H9 (cell line): ENCODE results near the gene RAB26. TPM values are rescaled to one million over a fixed set of nuclear protein-coding genes. Genes with fewer than 3 reads are reported as not detected.
"Not testable (repeated sequence)": the region's sequence is repeated elsewhere in the genome, so short reads cannot be mapped to it uniquely, and the experiment has no call there.

Experiments used
- DNase-seq: peaks from one replicate; pipeline ENCODE4 v3.0.0-alpha.2; 2017
- H2AFZ ChIP-seq: one replicate; pipeline ENCODE4 v1.6.1; 2013; ENCODE audit warnings: mild to moderate bottlenecking, low read length, control low read depth, moderate library complexity
- H2AK5ac ChIP-seq: 2 replicates; pipeline ENCODE4 v1.6.1; 2013; ENCODE audit warnings: low read length, control low read depth, mixed read lengths; ENCODE audit not compliant: insufficient read length
- H2BK120ac ChIP-seq: one replicate; pipeline ENCODE4 v1.6.1; 2013; ENCODE audit warnings: low read depth, mild to moderate bottlenecking, low read length, control low read depth, inconsistent platforms; ENCODE audit not compliant: poor library complexity, severe bottlenecking
- H2BK12ac ChIP-seq: 2 replicates; pipeline ENCODE4 v1.6.1; 2013; ENCODE audit warnings: low read length, control low read depth, mixed read lengths, low read depth; ENCODE audit not compliant: insufficient read length
- H2BK15ac ChIP-seq: 2 replicates; pipeline ENCODE4 v1.6.1; 2013; ENCODE audit warnings: low read depth, low read length, control low read depth
- H2BK20ac ChIP-seq: one replicate; pipeline ENCODE4 v1.6.1; 2013; ENCODE audit warnings: low read depth, mild to moderate bottlenecking, low read length, control low read depth, inconsistent platforms; ENCODE audit not compliant: poor library complexity, severe bottlenecking
- H2BK5ac ChIP-seq: 2 replicates; pipeline ENCODE4 v1.6.1; 2013; ENCODE audit warnings: low read length, control low read depth, mixed read lengths; ENCODE audit not compliant: insufficient read length
- H3K14ac ChIP-seq: 2 replicates; pipeline ENCODE4 v1.6.1; 2013; ENCODE audit warnings: low read length, control low read depth; ENCODE audit not compliant: insufficient read depth
- H3K18ac ChIP-seq: 2 replicates; pipeline ENCODE4 v1.6.1; 2013; ENCODE audit warnings: low read depth, mild to moderate bottlenecking, mixed read lengths, low read length, control low read depth; ENCODE audit not compliant: insufficient read length
- H3K23ac ChIP-seq: 2 replicates; pipeline ENCODE4 v1.6.1; 2013; ENCODE audit warnings: low read length, control low read depth, mixed read lengths, low read depth; ENCODE audit not compliant: insufficient read length
- H3K23me2 ChIP-seq: 2 replicates; pipeline ENCODE4 v1.6.1; 2013; ENCODE audit warnings: low read depth, mild to moderate bottlenecking, mixed read lengths, low read length, control low read depth; ENCODE audit not compliant: insufficient read length, poor library complexity, severe bottlenecking
- H3K27ac ChIP-seq: 2 replicates; pipeline ENCODE4 v1.5.1; 2013; ENCODE audit warnings: low read length, control low read depth, mixed read lengths, low read depth; ENCODE audit not compliant: insufficient read length
- H3K27me3 ChIP-seq: 2 replicates; pipeline ENCODE4 v1.6.1; 2013; ENCODE audit warnings: low read length, control low read depth, inconsistent platforms; ENCODE audit not compliant: insufficient read depth
- H3K4ac ChIP-seq: 2 replicates; pipeline ENCODE4 v1.6.1; 2013; ENCODE audit warnings: low read depth, mild to moderate bottlenecking, control low read depth, inconsistent platforms, low read length, moderate library complexity
- H3K4me1 ChIP-seq: 2 replicates; pipeline ENCODE4 v1.6.1; 2013; ENCODE audit warnings: low read length, control low read depth, inconsistent platforms; ENCODE audit not compliant: insufficient read depth
- H3K4me2 ChIP-seq: 2 replicates; pipeline ENCODE4 v1.6.1; 2013; ENCODE audit warnings: low read length, control low read depth, mixed read lengths; ENCODE audit not compliant: insufficient read length, insufficient read depth
- H3K56ac ChIP-seq: 2 replicates; pipeline ENCODE4 v1.6.1; 2013; ENCODE audit warnings: low read depth, mild to moderate bottlenecking, mixed read lengths, low read length, control low read depth; ENCODE audit not compliant: insufficient read length
- H3K79me1 ChIP-seq: 2 replicates; pipeline ENCODE4 v1.6.1; 2013; ENCODE audit warnings: low read depth, mild to moderate bottlenecking, moderate library complexity, low read length, control low read depth, inconsistent platforms; ENCODE audit not compliant: insufficient read depth, poor library complexity, severe bottlenecking
- H3K79me2 ChIP-seq: 2 replicates; pipeline ENCODE4 v1.6.1; 2013; ENCODE audit warnings: low read length, control low read depth, inconsistent platforms; ENCODE audit not compliant: insufficient read depth
- H3K9ac ChIP-seq: 2 replicates; pipeline ENCODE4 v1.6.1; 2013; ENCODE audit warnings: low read length, control low read depth, mixed read lengths; ENCODE audit not compliant: insufficient read length; ENCODE audit errors: extremely low read depth
- H3K9me3 ChIP-seq: one replicate; pipeline ENCODE4 v1.6.1; 2013; ENCODE audit warnings: low read depth, low read length, inconsistent platforms; ENCODE audit not compliant: control insufficient read depth
- H3T11ph ChIP-seq: one replicate; pipeline ENCODE4 v1.6.1; 2013; ENCODE audit warnings: mild to moderate bottlenecking, low read length, control low read depth, inconsistent platforms
- H4K20me1 ChIP-seq: one replicate; pipeline ENCODE4 v1.6.1; 2013; ENCODE audit not compliant: control insufficient read depth, insufficient read length, insufficient read depth
- H4K5ac ChIP-seq: 2 replicates; pipeline ENCODE4 v1.6.1; 2013; ENCODE audit warnings: low read depth, mild to moderate bottlenecking, mixed read lengths, low read length, control low read depth; ENCODE audit not compliant: insufficient read length
- H4K8ac ChIP-seq: replicated peaks from 2 replicates; pipeline ENCODE4 v1.6.1; 2013; ENCODE audit warnings: low read length, control low read depth, mixed read lengths, low read depth; ENCODE audit not compliant: insufficient read length
- H4K91ac ChIP-seq: 2 replicates; pipeline ENCODE4 v1.6.1; 2013; ENCODE audit warnings: low read depth, mild to moderate bottlenecking, moderate library complexity, mixed read lengths, low read length, control low read depth; ENCODE audit not compliant: insufficient read length
- H3K27ac Mint-ChIP-seq, 3 experiments: 2 replicates in 2 of 3; 3 replicates in 1 of 3; pipeline ENCODE4 v1.8.0; 2020 to 2021; ENCODE audit warnings: mixed read lengths in 3 of 3, mild to moderate bottlenecking in 1 of 3, moderate library complexity in 1 of 3
- H3K27me3 Mint-ChIP-seq: 2 replicates; pipeline ENCODE4 v1.8.0; 2021; ENCODE audit warnings: low read depth, mild to moderate bottlenecking, moderate library complexity, mixed read lengths
- H3K36me3 Mint-ChIP-seq, 3 experiments: 2 replicates in 2 of 3; 3 replicates in 1 of 3; pipeline ENCODE4 v1.8.0; 2020 to 2021; ENCODE audit warnings: low read depth in 3 of 3, mixed read lengths in 3 of 3; ENCODE audit not compliant: insufficient read depth in 1 of 3
- H3K4me1 Mint-ChIP-seq, 2 experiments: 2 replicates each; pipeline ENCODE4 v1.8.0; 2020; ENCODE audit warnings: mixed read lengths in 2 of 2
- H3K4me3 Mint-ChIP-seq, 2 experiments: 2 replicates in 1 of 2; 3 replicates in 1 of 2; pipeline ENCODE4 v1.8.0; 2020 to 2021; ENCODE audit warnings: mild to moderate bottlenecking in 2 of 2, mixed read lengths in 2 of 2, moderate library complexity in 1 of 2
- H3K9me3 Mint-ChIP-seq, 2 experiments: 2 replicates in 1 of 2; 3 replicates in 1 of 2; pipeline ENCODE4 v1.8.0; 2020; ENCODE audit warnings: mild to moderate bottlenecking in 2 of 2, mixed read lengths in 2 of 2, moderate library complexity in 1 of 2
- WGBS: extraction: QIAGEN DNeasy Blood & Tissue Kit; methylation state at CpG from one replicate; pipeline ENCODE4 v1.1.7; 2013; ENCODE audit warnings: missing lambda C conversion rate, low lambda C conversion rate, mixed read lengths; ENCODE audit not compliant: insufficient read length; ENCODE audit errors: extremely low coverage; 5-methylcytosine and 5-hydroxymethylcytosine counted together
- total RNA-seq: library from RNA; stranded (reverse); gene quantifications from 2 replicates; pipeline ENCODE4 v1.2.1, GENCODE V29; 2021

The RAB26 gene
- total RNA-seq, 1 experiment from 2014 or later, result 2.4 TPM

GRCh38 chr16:2127630-2128280, 20.7 kb upstream of the RAB26 start:
- WGBS, result no CpG with 5 or more reads among the region's 3 CpGs
- H3K27ac ChIP-seq, H2BK15ac ChIP-seq: not testable (repeated sequence)

GRCh38 chr16:2129251-2129650, 19.2 kb upstream of the RAB26 start:
- not testable (repeated sequence) for H4K5ac ChIP-seq, H2AFZ ChIP-seq, H3K27me3 ChIP-seq, H3K56ac ChIP-seq, H2AK5ac ChIP-seq, H3K36me3 Mint-ChIP-seq, H4K91ac ChIP-seq, H3K79me2 ChIP-seq, H3K23me2 ChIP-seq, H3K79me1 ChIP-seq, H2BK5ac ChIP-seq, H3K9me3 Mint-ChIP-seq, H3K27ac ChIP-seq, H4K20me1 ChIP-seq, H3K14ac ChIP-seq, H3K4me3 Mint-ChIP-seq, DNase-seq, H3K27ac Mint-ChIP-seq, H2BK20ac ChIP-seq, H3K18ac ChIP-seq, H2BK15ac ChIP-seq, H2BK120ac ChIP-seq, H3K4me2 ChIP-seq, H3K4me1 ChIP-seq, H3K27me3 Mint-ChIP-seq, H3K23ac ChIP-seq, H3K9me3 ChIP-seq, H2BK12ac ChIP-seq, H4K8ac ChIP-seq, H3K9ac ChIP-seq, H3T11ph ChIP-seq, H3K4ac ChIP-seq
- peaks cover 20 to 25% of the 10 kb centered on the region in 2 experiments for H3K4me1 Mint-ChIP-seq
- no CpG with 5 or more reads among the region's 11 CpGs for WGBS

More at GRCh38 chr16:2127630-2128280, 20.7 kb upstream of the RAB26 start:
- H2BK5ac ChIP-seq, H3K56ac ChIP-seq, DNase-seq, H3K79me1 ChIP-seq, H3K4me2 ChIP-seq, H2AFZ ChIP-seq, H2AK5ac ChIP-seq, H3K23ac ChIP-seq, H2BK12ac ChIP-seq, H3K18ac ChIP-seq, H4K20me1 ChIP-seq, H3K4me1 ChIP-seq, H2BK20ac ChIP-seq, H3K9ac ChIP-seq, H2BK120ac ChIP-seq, H3K14ac ChIP-seq, H3K4me3 Mint-ChIP-seq, H3K36me3 Mint-ChIP-seq, H3K79me2 ChIP-seq, H3K23me2 ChIP-seq, H3K9me3 Mint-ChIP-seq, H4K91ac ChIP-seq, H3K9me3 ChIP-seq, H4K8ac ChIP-seq, H3K27me3 Mint-ChIP-seq, H3K4ac ChIP-seq, H3K27me3 ChIP-seq, H3T11ph ChIP-seq, H4K5ac ChIP-seq: not testable (repeated sequence)
- peaks cover 20 to 25% of the 10 kb centered on the region in 2 experiments for H3K4me1 Mint-ChIP-seq
- peak overlapping the region in 1 of 3 experiments; percentile 90; a peak in 2 of 7 replicates for H3K27ac Mint-ChIP-seq
